ENCODE measurements around the gene STYXL1.

DNA sequence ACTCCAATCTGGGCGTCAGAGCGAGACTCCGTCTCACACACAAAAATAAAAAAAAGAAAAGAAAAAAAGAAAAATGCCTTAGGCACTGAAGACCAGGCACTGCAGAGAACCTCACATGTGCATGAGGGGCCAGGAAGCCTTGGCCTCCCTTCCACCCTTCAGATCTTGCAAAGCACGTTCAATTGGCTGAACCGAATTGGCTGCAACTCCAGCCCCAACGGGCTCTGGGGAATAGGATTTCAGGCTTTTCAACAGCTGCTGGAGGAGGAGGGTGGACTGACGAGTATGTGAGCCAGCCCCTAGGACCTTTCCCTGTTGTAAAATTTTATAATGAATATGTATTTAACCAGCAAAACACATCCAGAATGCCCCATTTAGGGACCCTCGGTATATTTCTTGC lies 70.1 kb downstream of the STYXL1 start:
- TF ChIP-seq POLR2AphosphoS5 (IDR thresholded peaks at IDR 0.05; ENCODE audit: low read depth), result no peak
- TF ChIP-seq, protein P1, sequence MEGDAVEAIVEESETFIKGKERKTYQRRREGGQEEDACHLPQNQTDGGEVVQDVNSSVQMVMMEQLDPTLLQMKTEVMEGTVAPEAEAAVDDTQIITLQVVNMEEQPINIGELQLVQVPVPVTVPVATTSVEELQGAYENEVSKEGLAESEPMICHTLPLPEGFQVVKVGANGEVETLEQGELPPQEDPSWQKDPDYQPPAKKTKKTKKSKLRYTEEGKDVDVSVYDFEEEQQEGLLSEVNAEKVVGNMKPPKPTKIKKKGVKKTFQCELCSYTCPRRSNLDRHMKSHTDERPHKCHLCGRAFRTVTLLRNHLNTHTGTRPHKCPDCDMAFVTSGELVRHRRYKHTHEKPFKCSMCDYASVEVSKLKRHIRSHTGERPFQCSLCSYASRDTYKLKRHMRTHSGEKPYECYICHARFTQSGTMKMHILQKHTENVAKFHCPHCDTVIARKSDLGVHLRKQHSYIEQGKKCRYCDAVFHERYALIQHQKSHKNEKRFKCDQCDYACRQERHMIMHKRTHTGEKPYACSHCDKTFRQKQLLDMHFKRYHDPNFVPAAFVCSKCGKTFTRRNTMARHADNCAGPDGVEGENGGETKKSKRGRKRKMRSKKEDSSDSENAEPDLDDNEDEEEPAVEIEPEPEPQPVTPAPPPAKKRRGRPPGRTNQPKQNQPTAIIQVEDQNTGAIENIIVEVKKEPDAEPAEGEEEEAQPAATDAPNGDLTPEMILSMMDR (IDR thresholded peaks at IDR 0.05; ENCODE audit: insufficient read depth, low read length), result no peak
- no peak for TF ChIP-seq REST (IDR thresholded peaks at IDR 0.05; ENCODE audit: insufficient replicate concordance, low read depth)
- TF ChIP-seq SPI1 (IDR thresholded peaks at IDR 0.05; ENCODE audit: borderline replicate concordance, low read depth), result no peak
